Loucy (cell line): Measurements from ENCODE around the gene SPIN3.
A peak's percentile ranks its signal among the peaks of the same experiment; 100 is the strongest.

Source experiments
- EZH2phosphoT487 ChIP-seq: fragments of 200-600 bp; IDR thresholded peaks from 2 replicates; pipeline ENCODE4 v1.6.1; 2018; ENCODE audit warnings: antibody characterized with exemption, mild to moderate bottlenecking, moderate library complexity, borderline replicate concordance
- TF ChIP-seq, protein P1 (sequence below): fragments of 200-600 bp; sonication (generic); conservative IDR thresholded peaks from 2 replicates; pipeline ENCODE4 v1.5.1; 2014; ENCODE audit warnings: mild to moderate bottlenecking, antibody characterized with exemption, low read length

DNA sequence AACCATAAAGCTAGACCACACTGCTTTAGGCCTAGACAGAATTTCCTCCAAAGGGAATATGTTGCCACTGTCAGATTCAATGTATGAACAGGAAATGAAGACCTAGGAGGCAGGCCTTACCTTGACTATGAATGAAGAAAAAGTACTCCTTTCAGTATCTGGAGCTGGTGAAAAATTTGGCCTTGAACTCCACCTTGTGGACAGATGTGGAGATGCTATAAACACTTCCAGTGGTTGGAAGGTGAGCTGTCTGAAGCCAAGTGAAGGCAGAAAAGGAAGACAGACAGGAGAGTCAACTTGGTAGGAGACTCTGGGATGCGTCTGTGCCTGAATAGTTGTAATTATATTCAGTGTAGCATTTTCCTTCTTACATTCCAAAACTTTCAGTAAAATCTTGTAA lies 17.2 kb downstream of the SPIN3 start:
- TF ChIP-seq, protein P1, sequence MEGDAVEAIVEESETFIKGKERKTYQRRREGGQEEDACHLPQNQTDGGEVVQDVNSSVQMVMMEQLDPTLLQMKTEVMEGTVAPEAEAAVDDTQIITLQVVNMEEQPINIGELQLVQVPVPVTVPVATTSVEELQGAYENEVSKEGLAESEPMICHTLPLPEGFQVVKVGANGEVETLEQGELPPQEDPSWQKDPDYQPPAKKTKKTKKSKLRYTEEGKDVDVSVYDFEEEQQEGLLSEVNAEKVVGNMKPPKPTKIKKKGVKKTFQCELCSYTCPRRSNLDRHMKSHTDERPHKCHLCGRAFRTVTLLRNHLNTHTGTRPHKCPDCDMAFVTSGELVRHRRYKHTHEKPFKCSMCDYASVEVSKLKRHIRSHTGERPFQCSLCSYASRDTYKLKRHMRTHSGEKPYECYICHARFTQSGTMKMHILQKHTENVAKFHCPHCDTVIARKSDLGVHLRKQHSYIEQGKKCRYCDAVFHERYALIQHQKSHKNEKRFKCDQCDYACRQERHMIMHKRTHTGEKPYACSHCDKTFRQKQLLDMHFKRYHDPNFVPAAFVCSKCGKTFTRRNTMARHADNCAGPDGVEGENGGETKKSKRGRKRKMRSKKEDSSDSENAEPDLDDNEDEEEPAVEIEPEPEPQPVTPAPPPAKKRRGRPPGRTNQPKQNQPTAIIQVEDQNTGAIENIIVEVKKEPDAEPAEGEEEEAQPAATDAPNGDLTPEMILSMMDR, result peak; percentile 57
- no peak for TF ChIP-seq EZH2phosphoT487
